Endometrium (tissue), 2 donors: ENCODE measurements around the gene DCTN5.
"Not testable (repeated sequence)": the region's sequence is repeated elsewhere in the genome, so short reads cannot be mapped to it uniquely, and the experiment has no call there.

Experiments
- FAIRE-seq: peaks from 2 replicates; lab custom pipeline; 2012; peaks lifted over from hg19 to GRCh38; lab: Jason Lieb, UNC
- donor health status: control.
- donor health status: control.

Gene DCTN5

GRCh38 chr16:23640931-23641765 is at the start of gene DCTN5, which contains the start of gene PALB2:
Gene DCTN5, plus strand, starts transcription at chr16:23641466. Its CDS starts 77 bp downstream, at chr16:23641543.
Gene PALB2, minus strand, starts transcription at chr16:23641310. Its CDS starts 153 bp downstream, at chr16:23641157.
- FAIRE-seq, result peak; percentile 26

- no peak for FAIRE-seq
Measured at GRCh38 chr16:23594186-23594585, 47.1 kb upstream of the DCTN5 start.

GRCh38 chr16:23595246-23595950 is 45.9 kb upstream of the DCTN5 start:
- FAIRE-seq, result no peak

GRCh38 chr16:23595951-23596720 is 45.1 kb upstream of the DCTN5 start, which contains the start of gene NDUFAB1:
Gene NDUFAB1, minus strand, starts transcription at chr16:23596316. Its CDS starts 26 bp downstream, at chr16:23596290.
- no peak for FAIRE-seq

DNA sequence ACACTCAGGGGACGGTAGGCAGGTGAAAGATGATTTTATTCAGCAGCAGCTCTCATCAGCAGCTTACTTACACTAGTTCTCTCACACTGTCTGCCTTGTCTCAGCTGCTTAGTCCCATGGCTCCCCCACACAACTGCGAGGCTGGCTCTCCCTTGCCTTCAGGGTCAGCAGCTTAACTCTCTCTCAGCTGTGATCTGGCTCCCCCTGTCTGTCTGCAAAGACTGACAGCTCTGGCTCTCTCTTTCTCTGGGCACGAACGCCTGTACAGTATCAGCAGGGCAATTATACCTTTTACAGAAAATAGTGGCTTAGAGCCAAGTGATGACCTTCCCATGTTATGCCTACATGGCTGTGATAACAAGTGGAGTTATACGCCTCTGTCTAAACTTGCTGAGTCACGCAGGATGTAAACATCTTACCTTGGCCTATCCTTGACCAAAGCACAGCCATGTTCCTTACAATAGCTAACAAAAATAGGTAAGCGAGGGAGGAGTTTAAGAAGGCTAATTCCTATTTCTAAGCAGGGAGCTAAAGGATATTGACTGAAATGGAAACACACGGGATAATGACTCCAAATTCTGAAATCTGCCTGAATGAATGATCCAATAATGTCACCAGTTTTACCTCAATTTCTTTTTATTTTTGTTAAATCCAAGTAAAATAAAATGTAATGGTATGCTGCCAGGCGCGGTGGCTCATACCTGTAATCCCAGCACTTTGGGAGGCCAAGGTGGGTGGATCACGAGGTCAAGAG is 44.1 kb upstream of the DCTN5 start:
- FAIRE-seq, result no peak

DNA sequence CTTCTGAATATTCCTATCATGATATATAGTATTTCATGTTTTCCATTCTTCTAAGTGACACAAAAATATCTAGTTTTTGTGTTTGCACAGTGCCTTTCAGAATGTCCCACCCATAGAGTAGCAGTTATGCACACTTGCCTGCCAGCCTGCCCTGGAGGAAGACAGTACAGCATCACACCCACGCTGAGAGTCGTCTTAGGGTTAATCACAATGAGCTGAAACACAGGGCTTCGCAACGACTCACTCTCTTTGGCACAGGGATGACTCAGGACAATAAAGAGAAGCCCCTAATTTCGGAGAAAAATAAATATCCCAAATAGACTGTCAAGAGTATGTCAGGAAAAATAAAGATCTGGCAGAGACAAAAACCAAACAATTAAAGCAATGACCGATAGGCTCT is 33.5 kb upstream of the DCTN5 start:
- no peak for FAIRE-seq

- no peak for FAIRE-seq
Measured at GRCh38 chr16:23608194-23608593, 33.1 kb upstream of the DCTN5 start.

DNA sequence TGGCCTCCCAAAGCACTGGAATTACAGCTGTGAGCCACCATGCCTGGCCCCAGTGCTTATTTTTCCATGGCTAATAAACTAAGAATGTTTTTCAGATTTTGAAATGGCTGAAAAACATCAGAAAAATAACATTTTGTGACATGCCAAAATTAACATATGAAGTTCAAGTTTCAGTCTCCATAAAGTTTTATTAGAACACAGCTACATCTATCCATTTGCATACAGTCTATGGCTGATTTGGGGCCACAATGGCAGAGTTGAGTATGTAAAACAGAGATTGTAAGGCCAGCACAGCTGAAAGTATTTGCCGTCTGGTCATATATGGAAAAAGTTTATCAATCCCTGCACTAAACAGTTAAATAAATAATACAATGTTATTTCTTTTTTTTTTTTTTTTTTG is 31.3 kb upstream of the DCTN5 start:
- FAIRE-seq, result no peak

GRCh38 chr16:23610905-23611304 is 30.4 kb upstream of the DCTN5 start:
- not testable (repeated sequence) for FAIRE-seq

- FAIRE-seq, result no peak
Measured at GRCh38 chr16:23611936-23612335, 29.3 kb upstream of the DCTN5 start.

DNA sequence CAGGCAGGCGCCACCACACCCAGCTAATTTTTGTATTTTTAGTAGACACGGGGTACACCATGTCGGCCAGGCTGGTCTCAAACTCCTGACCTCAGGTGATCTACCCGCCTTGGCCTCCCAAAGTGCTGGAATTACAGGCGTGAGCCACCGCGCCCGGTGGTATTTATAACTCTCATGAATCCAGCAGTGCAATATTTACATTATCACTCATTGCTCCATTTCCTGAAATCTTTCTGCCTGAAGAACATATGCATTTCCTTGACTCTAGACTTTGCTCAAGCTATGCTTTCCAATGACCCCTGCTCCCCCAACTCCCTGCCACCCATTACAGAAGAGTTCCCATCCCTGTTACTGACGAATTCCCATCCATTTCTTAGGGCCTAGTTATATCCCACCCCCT is 25.5 kb upstream of the DCTN5 start:
- FAIRE-seq, result no peak

DNA sequence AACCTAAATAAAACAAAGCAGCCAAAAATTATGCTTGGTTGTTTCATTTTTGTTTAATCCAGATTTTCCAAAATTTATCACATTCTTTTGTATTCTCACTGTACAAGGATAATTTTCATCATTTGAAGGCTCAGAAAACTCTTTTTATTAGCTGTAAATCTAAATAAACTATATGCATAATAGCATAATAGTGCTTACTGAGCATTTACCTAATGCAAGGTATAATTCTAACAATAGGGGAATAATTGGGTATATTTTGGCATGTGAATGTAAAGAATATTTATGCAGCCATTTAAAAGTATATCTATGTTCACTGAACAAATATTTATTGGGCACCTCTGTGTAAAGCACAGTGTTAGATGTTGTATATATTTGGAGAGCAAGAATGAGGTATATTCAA is 17.2 kb upstream of the DCTN5 start:
- FAIRE-seq, result no peak

DNA sequence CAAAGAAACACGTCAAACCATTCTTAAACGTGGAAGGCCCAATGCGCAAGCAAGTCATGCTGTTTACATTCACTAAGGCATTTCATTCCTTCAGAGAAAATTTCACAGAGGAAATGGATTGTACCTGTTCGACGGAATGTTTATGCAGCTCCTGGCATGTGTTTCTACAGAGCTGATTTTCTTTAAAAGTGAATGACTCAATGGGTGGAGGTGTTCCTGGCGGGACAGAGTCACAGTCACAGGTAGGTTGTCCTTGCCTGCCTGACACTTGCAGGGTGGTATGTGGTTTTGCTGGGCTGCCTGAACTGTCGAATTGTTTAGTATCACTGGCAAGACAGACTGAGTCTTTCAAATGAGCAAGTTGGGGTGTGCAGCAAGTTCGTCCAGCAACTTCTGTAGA is 11.8 kb upstream of the DCTN5 start:
- FAIRE-seq, result no peak

- FAIRE-seq, result not testable (repeated sequence)
Measured at GRCh38 chr16:23631874-23632273, 9.4 kb upstream of the DCTN5 start.

DNA sequence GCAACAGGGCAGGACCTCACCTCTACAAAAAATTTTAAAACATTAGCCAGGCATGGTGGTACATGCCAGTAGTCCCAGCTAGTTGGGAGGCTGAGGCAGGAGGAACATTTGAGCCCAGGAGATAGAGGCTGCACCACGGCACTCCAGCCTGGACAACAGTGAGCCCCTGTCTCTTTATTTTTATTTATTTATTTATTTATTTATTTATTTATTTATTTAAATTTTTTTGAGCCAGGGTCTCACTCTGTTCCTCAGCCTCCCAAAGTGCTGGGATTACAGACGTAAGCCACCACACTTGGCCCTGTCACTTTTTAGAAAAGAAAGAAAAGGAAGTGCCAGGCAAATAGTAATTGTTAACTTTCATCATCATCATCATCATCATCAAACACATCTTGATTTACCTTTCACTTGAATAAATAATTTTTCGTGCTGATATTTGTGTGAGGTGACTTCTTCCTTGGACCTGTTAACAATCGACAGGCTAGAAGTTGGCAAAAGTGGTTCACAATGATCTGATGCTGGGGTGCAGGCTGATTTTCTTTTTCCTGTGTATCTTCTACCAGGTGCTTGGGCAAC is 6.7 kb upstream of the DCTN5 start:
- FAIRE-seq, result no peak

DNA sequence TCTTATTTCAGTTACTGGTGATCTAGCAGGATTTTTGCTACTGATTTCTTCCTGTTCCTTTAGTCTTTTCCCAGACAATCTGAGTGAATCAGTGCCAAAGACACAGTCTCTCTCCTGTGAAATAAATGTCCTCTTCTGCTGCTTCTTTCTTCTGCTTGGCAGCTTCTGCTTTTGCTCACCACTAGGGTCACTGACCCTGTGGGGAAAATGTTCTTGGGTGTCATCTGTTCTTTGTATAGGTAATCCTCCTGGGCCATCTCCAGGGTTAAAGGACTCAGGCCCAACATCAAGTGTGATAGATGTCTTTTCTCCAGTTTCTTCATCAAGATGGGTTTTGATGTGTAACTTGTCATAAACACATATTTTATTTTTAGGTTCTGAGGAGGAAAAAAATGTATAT is 5.3 kb upstream of the DCTN5 start:
- no peak for FAIRE-seq

DNA sequence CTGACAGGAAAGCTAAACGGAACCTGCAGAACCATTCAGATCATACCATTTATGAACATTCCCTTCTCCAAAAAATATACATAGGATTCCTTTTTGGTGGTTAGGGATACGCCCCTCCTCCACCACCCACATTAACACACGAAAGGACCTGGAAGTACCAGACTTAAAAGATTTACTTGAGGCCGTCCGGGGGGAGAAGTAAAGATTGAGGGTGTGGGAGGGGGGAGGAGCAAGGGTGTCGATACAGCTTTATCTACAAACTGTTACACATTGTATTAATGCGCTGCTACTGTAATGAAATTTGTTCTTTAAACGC is 693 bp upstream of the DCTN5 start:
- FAIRE-seq, result no peak

DNA sequence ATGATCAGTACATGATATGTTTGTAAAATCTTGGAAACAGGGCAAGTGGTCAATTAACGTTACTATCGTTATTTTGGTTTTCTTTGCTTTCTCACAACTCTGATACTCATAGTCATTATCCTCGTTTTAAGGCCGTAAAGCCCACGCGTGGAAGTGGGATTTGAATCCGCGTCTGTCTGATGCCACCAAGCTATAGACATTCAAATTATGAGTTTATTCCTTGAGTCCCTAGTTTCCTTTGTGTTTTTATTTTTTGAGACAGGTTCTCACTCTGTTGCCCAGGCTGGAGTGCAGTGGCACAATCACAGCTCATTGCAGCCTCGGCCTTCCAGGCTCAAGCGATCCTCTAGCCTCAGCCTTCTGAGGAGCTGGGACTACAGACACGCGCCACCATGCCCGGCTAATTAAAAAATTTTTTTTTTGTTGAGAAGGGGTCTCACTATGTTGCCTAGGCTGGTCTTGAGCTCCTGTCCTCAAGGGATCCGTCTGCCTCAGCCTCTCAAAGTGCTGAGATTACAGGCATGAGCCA is 1.0 kb downstream of the DCTN5 start:
- FAIRE-seq, result no peak

DNA sequence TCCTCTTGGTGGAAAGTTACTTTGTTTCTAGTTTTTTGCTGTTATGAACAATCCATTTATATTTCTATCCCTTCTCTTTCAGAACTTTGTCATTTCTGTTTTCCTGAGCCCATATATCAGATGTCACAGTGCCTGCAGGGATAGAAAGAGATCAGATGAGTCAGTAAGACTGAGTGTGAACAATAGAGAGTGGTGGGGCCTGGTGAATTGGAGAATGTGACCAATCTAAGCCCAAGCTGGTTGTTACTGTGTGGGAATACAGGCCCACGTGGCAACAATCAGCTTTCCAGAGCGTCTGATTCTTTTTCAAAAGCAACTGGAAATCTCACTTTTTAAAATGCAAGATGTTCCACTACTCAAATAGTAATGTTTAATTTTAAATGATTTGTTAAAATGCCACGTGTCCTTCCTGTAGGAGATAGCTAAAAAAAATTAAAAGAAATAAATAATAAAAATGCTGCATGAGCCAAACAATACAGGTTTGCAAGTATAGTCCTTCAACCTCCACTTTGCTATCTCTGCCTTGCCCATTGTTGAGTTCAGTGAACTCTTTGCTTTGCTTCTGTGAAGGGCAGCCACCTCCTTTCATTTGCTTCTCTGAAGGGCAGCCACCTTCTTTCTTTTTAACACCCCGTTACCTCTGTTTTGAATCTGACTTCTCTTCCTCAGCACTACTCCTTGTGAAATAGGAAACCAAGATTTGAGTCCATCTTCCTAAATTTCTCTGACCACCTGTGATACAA is 9.6 kb downstream of the DCTN5 start:
- no peak for FAIRE-seq

DNA sequence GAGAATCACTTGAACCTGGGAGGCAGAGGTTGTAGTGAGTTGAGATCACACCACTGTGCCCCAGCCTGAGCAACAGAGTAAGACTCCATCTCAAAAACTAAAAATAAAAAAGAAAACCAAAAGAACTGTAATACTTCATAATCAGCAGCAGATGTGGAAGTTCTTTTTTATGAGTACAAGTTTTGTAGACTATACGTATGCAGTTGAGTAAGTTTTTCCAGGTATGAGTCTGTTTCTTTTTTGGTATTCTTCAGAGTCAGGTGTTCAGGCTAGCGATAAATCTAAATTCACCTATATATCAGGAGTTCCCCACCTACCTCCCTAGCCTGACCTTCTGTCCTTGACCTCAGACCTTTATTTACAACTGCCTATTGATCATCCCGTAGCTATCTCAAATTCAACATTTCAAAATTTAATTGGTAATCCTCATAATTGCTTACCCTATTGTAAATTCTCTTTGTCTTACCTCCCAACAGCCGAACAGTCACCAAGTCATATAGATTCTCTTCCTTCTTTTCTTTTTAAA is 10.7 kb downstream of the DCTN5 start:
- FAIRE-seq, result no peak
